ENCODE data around the gene RPS6KA3. TPM values are rescaled to one million over a fixed set of nuclear protein-coding genes. Genes with fewer than 3 reads are reported as not detected.

RPS6KA3 gene
- total and polyA plus RNA-seq, 11 donors = 6.6 to 52.3 (median 35.7) TPM

DNA sequence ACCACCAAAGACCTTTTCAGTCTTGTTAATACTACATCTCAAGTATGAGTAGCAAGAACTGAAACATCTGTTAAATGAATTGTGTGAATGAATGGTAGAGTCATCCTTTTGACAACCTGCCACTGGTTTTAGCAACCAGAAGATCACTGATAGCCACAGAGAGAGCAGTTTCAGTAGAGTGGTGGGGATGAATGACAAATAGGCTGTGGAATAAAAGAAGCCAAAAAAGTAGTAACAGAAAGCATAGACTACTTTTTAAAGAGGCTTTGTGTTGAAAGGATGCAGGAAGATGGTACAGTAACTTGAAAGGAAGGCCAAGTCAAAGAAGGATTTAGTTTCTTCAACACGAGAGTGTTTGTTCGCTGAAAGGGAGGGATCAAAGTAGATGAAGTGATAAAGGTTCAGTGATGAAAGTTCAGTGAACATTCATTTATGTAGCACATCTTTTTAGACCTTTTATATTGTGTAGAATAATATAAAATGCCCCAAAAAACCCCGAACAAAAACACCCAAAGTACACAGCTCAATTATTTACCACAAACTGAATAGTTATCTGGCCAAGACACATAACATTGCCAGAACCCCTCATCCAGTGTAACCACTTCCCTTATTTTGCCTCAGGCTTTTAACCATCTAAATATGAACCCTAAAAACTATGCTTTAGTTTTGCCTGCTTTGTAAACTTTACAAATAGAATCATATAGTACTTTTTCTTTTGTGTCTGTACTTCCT, 84.9 kb downstream of the RPS6KA3 start:
- no peaks in the 10 kb centered on the region for H3K9me3 ChIP-seq
- intact Hi-C loops (cut with DNase I) = no loop called here
- peaks cover 0 to 4% (median 0%) of the 10 kb centered on the region in 9 donors for H3K27me3 ChIP-seq
- TF ChIP-seq POLR2A (IDR thresholded peaks at IDR 0.05) = no peak
- no peak for TF ChIP-seq CTCF (IDR thresholded peaks at IDR 0.05)
- DNase-seq (no peak), ATAC-seq (no peak)
- 67 to 90% (median 80%) methylated on average over 3 of the region's 3 CpGs for WGBS, 4 donors
- peaks cover 0 to 83% (median 36%) of the 10 kb centered on the region in 9 donors for H3K36me3 ChIP-seq
- no peaks in the 10 kb centered on the region for H3K4me1 ChIP-seq
- H3K4me3 ChIP-seq = no peak overlapping the region
- no peak overlapping the region for H3K27ac ChIP-seq

DNA sequence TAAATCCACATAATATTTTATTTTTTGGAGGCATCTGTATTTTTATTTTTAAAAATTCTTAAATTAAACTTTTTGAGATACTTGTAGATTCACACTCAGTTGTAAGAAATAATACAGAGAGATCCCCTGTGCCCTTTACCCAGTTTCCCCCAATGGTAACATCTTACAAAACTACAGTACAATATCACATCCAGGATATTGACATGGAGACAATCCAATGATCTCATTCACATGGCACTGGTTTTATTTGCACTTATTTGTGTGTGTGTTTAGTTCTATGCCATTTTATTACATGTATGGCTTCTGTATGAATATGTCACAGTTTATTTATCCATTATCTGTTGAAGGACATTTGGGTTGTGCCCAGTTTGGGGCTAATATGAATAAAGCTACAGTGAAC, 89.6 kb downstream of the RPS6KA3 start:
- DNase-seq (no peak), ATAC-seq (no peak)
- Histone ChIP-seq H3K9me3 (no peaks in the 10 kb centered on the region), H3K4me1 (peaks cover 0 to 6% (median 0%) of the 10 kb centered on the region in 12 donors), H3K4me3 (no peak overlapping the region), H3K27ac (no peak overlapping the region), H3K36me3 (peaks cover 0 to 84% (median 51%) of the 10 kb centered on the region in 9 donors), H3K27me3 (peaks cover 0 to 5% (median 0%) of the 10 kb centered on the region in 9 donors)
- intact Hi-C loops (cut with DNase I) = no loop called here
- TF ChIP-seq CTCF (IDR thresholded peaks at IDR 0.05) (no peak), POLR2A (IDR thresholded peaks at IDR 0.05) (no peak)

DNA sequence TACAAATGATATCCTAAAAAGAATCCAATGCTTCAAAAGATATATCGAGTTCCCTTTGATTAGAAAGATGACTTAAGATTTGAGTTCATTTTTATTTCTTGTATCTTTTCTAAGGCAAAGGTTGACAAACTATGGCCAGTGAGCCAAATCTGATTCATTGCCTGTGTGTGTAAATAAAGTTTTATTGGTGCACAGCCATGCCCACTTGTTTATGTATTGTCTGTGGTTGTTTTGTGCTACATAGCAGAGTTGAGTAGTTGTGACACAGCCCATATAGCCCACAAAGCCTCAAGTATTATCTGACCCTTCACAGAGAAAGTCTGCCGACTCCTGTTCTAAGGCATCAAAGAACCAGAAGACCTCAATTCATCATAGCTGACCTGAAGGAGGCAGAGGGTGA, 92.9 kb downstream of the RPS6KA3 start:
- intact Hi-C loops (cut with DNase I) = no loop called here
- Histone ChIP-seq H3K27ac (no peak overlapping the region), H3K9me3 (no peaks in the 10 kb centered on the region), H3K36me3 (peaks cover 0 to 89% (median 69%) of the 10 kb centered on the region in 9 donors), H3K4me3 (no peak overlapping the region), H3K27me3 (peaks cover 0 to 12% (median 0%) of the 10 kb centered on the region in 9 donors), H3K4me1 (peaks cover 0 to 6% (median 0%) of the 10 kb centered on the region in 12 donors)
- DNase-seq (no peak), ATAC-seq (no peak)
- no peak for TF ChIP-seq CTCF (IDR thresholded peaks at IDR 0.05)
- TF ChIP-seq POLR2A (IDR thresholded peaks at IDR 0.05) = no peak
- WGBS, 4 donors = 87 to 100% (median 94%) methylated on average over 2 of the region's 2 CpGs

DNA sequence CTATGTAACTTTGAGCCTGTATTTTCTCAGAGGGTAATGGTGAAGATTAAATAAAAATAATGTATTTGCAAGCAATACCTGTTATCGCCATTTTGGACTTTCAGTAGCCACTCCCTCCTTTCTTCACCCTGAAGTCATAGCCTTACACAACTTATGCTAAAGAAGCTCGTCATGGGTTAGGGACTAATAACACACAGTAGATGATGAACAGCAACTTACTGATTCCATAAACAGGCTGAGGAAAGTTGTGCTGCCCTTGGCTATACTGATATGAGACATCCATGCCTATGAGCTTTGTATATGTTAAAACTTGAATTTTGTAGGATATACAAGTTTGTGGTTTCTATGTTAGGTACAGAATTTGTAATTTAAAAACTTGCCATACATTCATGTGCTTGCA, 93.4 kb downstream of the RPS6KA3 start:
- H3K9me3 ChIP-seq = no peaks in the 10 kb centered on the region
- H3K36me3 ChIP-seq = peaks cover 0 to 91% (median 72%) of the 10 kb centered on the region in 9 donors
- peak overlapping the region in 1 of 12 donors; percentile 1 for H3K27ac ChIP-seq
- peaks cover 0 to 6% (median 0%) of the 10 kb centered on the region in 12 donors for H3K4me1 ChIP-seq
- ATAC-seq (no peak), DNase-seq (no peak)
- no peak for TF ChIP-seq POLR2A (IDR thresholded peaks at IDR 0.05)
- no peak for TF ChIP-seq CTCF (IDR thresholded peaks at IDR 0.05)
- peaks cover 0 to 12% (median 0%) of the 10 kb centered on the region in 9 donors for H3K27me3 ChIP-seq
- WGBS, 4 donors = 85 to 93% (median 87%) methylated on average over 2 of the region's 2 CpGs
- no peak overlapping the region for H3K4me3 ChIP-seq
- intact Hi-C loops (cut with DNase I) = no loop called here
